Thymus (tissue), 11 donors: ENCODE results near the gene VPS35L. TPM values are rescaled to one million over a fixed set of nuclear protein-coding genes. Genes with fewer than 3 reads are reported as not detected.

ENCODE experiments used
- DNase-seq, 9 donors: peaks; one replicate each; pipeline ENCODE4 v3.0.0-alpha.2; 2013; ENCODE audit warnings: low spot score in 9 of 9, low read depth in 6 of 9, missing footprints in 1 of 9
- H3K27ac ChIP-seq, 2 donors: one replicate each; pipeline ENCODE4 v1.5.1; 2013; ENCODE audit warnings: control low read depth in 1 of 2, low read depth in 1 of 2, low read length in 1 of 2, mild to moderate bottlenecking in 1 of 2, moderate library complexity in 1 of 2
- H3K27me3 ChIP-seq, 2 donors: one replicate each; pipeline ENCODE4 v1.5.1; 2013; ENCODE audit warnings: low read length in 1 of 2; ENCODE audit not compliant: control insufficient read depth in 2 of 2, insufficient read depth in 1 of 2
- H3K36me3 ChIP-seq, 2 donors: one replicate each; pipeline ENCODE4 v1.5.1; 2013; ENCODE audit warnings: low read length in 1 of 2, mild to moderate bottlenecking in 1 of 2, moderate library complexity in 1 of 2; ENCODE audit not compliant: control insufficient read depth in 2 of 2, insufficient read depth in 2 of 2
- H3K4me1 ChIP-seq, 2 donors: one replicate each; pipeline ENCODE4 v1.5.1; 2013; ENCODE audit warnings: low read length in 2 of 2; ENCODE audit not compliant: control insufficient read depth in 2 of 2, insufficient read depth in 2 of 2
- H3K4me3 ChIP-seq, 2 donors: one replicate each; pipeline ENCODE4 v1.5.1; 2013; ENCODE audit warnings: low read length in 2 of 2, control low read depth in 1 of 2, mild to moderate bottlenecking in 1 of 2
- H3K9me3 ChIP-seq, 2 donors: one replicate each; pipeline ENCODE4 v1.5.1; 2013; ENCODE audit warnings: low read length in 1 of 2, mild to moderate bottlenecking in 1 of 2; ENCODE audit not compliant: control insufficient read depth in 2 of 2, insufficient read depth in 1 of 2
- WGBS: extraction: QIAGEN DNeasy Blood & Tissue Kit; methylation state at CpG from one replicate; pipeline ENCODE4 v1.1.7; 2013; 5-methylcytosine and 5-hydroxymethylcytosine counted together
- polyA plus RNA-seq: library from polyadenylated mRNA; stranded (reverse); fragments of 200-250 nt; gene quantifications from one replicate; pipeline ENCODE4 v1.2.3, GENCODE V29; 2013
- total RNA-seq: library from RNA; stranded (reverse); fragments of 120-200 nt; gene quantifications from one replicate; pipeline ENCODE4 v1.2.4, GENCODE V29; 2013
- donor health status: healthy.

VPS35L gene
- total and polyA plus RNA-seq, 2 donors = 19.5 to 23.7 TPM

GRCh38 chr16:19705146-19705501 lies 149.6 kb downstream of the VPS35L start:
- no peaks in the 10 kb centered on the region for H3K27me3 ChIP-seq
- no peak overlapping the region for H3K27ac ChIP-seq
- no peaks in the 10 kb centered on the region for H3K9me3 ChIP-seq
- H3K4me3 ChIP-seq = no peak overlapping the region
- H3K4me1 ChIP-seq = no peaks in the 10 kb centered on the region
- WGBS = 98% methylated on average over 8 of the region's 8 CpGs
- no peak for DNase-seq
- peaks cover 22 to 47% of the 10 kb centered on the region in 2 donors for H3K36me3 ChIP-seq

GRCh38 chr16:19705843-19706242 lies 150.3 kb downstream of the VPS35L start:
- Histone ChIP-seq H3K27ac (no peak overlapping the region), H3K9me3 (no peaks in the 10 kb centered on the region), H3K4me1 (no peaks in the 10 kb centered on the region), H3K27me3 (no peaks in the 10 kb centered on the region), H3K36me3 (peaks cover 22 to 45% of the 10 kb centered on the region in 2 donors), H3K4me3 (no peak overlapping the region)
- WGBS = 96% methylated on average over 5 of the region's 5 CpGs
- no peak for DNase-seq

- no peaks in the 10 kb centered on the region for H3K9me3 ChIP-seq
- H3K27ac ChIP-seq = no peak overlapping the region
- DNase-seq = no peak
- H3K4me1 ChIP-seq = no peaks in the 10 kb centered on the region
- H3K36me3 ChIP-seq = peaks cover 21 to 45% of the 10 kb centered on the region in 2 donors
- no peak overlapping the region for H3K4me3 ChIP-seq
- no peaks in the 10 kb centered on the region for H3K27me3 ChIP-seq
- 99% methylated on average over 15 of the region's 15 CpGs for WGBS
These were observed 151.3 kb downstream of the VPS35L start for GRCh38 chr16:19706846-19707245.

GRCh38 chr16:19707569-19708295 lies 152.2 kb downstream of the VPS35L start:
- Histone ChIP-seq H3K27ac (no peak overlapping the region), H3K27me3 (no peaks in the 10 kb centered on the region), H3K4me1 (no peaks in the 10 kb centered on the region), H3K36me3 (peaks cover 20 to 45% of the 10 kb centered on the region in 2 donors), H3K9me3 (no peaks in the 10 kb centered on the region), H3K4me3 (no peak overlapping the region)
- 95% methylated on average over 22 of the region's 22 CpGs for WGBS
- DNase-seq = no peak

GRCh38 chr16:19708296-19709205 lies 153.0 kb downstream of the VPS35L start:
- Histone ChIP-seq H3K4me3 (no peak overlapping the region), H3K9me3 (no peaks in the 10 kb centered on the region), H3K27me3 (no peaks in the 10 kb centered on the region), H3K36me3 (peaks cover 15 to 41% of the 10 kb centered on the region in 2 donors), H3K27ac (no peak overlapping the region), H3K4me1 (no peaks in the 10 kb centered on the region)
- no peak for DNase-seq
- WGBS = 94% methylated on average over 18 of the region's 18 CpGs

GRCh38 chr16:19709381-19710136 lies 154.1 kb downstream of the VPS35L start:
- Histone ChIP-seq H3K9me3 (no peaks in the 10 kb centered on the region), H3K27ac (no peak overlapping the region), H3K4me3 (no peak overlapping the region), H3K27me3 (no peaks in the 10 kb centered on the region), H3K4me1 (no peaks in the 10 kb centered on the region), H3K36me3 (peaks cover 17 to 35% of the 10 kb centered on the region in 2 donors)
- no peak for DNase-seq
- 97% methylated on average over 22 of the region's 22 CpGs for WGBS

- H3K4me3 ChIP-seq = no peak overlapping the region
- H3K27ac ChIP-seq = no peak overlapping the region
- no peaks in the 10 kb centered on the region for H3K9me3 ChIP-seq
- no peaks in the 10 kb centered on the region for H3K4me1 ChIP-seq
- H3K27me3 ChIP-seq = no peaks in the 10 kb centered on the region
- peaks cover 17 to 30% of the 10 kb centered on the region in 2 donors for H3K36me3 ChIP-seq
- WGBS = 93% methylated on average over 23 of the region's 23 CpGs
- DNase-seq = no peak
These were observed 154.8 kb downstream of the VPS35L start for GRCh38 chr16:19710191-19710908.

- Histone ChIP-seq H3K4me3 (no peak overlapping the region), H3K36me3 (peaks cover 17 to 24% of the 10 kb centered on the region in 2 donors), H3K27me3 (no peaks in the 10 kb centered on the region), H3K9me3 (no peaks in the 10 kb centered on the region), H3K27ac (no peak overlapping the region), H3K4me1 (no peaks in the 10 kb centered on the region)
- no peak for DNase-seq
- 97% methylated on average over 13 of the region's 13 CpGs for WGBS
These were observed 155.6 kb downstream of the VPS35L start for GRCh38 chr16:19710991-19711545.
